Measurements from ENCODE around the gene CRACR2A.

The CRACR2A gene

DNA sequence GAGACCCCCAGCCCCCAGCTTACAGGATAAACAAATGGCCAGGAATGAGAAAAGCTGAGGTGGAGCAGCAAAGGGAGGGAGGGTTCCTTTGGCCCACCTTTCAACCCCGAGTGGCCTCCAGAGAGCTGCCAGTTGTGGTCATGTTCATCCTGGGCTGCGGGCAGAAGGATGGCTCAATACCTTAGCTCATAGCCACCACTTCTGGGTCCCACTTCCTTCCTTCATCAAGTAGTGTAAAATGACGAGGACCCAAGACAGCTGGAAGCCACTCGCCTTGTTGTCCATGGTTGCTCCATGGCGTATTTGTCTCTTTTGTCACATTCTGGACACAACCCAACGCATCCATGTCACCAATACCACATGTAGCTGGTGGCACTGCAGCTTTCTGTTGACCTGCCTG, 24.2 kb downstream of the CRACR2A start:
- no peak overlapping the region for H3K4me3 ChIP-seq (ENCODE audit: low read depth, low read length)
- no peaks in the 10 kb centered on the region for H3K36me3 ChIP-seq
- H3K4me1 ChIP-seq = no peaks in the 10 kb centered on the region
- DNase-seq = no peak
- H3K27me3 ChIP-seq = peaks cover 23% of the 10 kb centered on the region
- TF ChIP-seq, protein P1, sequence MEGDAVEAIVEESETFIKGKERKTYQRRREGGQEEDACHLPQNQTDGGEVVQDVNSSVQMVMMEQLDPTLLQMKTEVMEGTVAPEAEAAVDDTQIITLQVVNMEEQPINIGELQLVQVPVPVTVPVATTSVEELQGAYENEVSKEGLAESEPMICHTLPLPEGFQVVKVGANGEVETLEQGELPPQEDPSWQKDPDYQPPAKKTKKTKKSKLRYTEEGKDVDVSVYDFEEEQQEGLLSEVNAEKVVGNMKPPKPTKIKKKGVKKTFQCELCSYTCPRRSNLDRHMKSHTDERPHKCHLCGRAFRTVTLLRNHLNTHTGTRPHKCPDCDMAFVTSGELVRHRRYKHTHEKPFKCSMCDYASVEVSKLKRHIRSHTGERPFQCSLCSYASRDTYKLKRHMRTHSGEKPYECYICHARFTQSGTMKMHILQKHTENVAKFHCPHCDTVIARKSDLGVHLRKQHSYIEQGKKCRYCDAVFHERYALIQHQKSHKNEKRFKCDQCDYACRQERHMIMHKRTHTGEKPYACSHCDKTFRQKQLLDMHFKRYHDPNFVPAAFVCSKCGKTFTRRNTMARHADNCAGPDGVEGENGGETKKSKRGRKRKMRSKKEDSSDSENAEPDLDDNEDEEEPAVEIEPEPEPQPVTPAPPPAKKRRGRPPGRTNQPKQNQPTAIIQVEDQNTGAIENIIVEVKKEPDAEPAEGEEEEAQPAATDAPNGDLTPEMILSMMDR (IDR thresholded peaks at IDR 0.05; ENCODE audit: low read depth, low read length) = no peak
- H3K9me3 ChIP-seq = no peaks in the 10 kb centered on the region

DNA sequence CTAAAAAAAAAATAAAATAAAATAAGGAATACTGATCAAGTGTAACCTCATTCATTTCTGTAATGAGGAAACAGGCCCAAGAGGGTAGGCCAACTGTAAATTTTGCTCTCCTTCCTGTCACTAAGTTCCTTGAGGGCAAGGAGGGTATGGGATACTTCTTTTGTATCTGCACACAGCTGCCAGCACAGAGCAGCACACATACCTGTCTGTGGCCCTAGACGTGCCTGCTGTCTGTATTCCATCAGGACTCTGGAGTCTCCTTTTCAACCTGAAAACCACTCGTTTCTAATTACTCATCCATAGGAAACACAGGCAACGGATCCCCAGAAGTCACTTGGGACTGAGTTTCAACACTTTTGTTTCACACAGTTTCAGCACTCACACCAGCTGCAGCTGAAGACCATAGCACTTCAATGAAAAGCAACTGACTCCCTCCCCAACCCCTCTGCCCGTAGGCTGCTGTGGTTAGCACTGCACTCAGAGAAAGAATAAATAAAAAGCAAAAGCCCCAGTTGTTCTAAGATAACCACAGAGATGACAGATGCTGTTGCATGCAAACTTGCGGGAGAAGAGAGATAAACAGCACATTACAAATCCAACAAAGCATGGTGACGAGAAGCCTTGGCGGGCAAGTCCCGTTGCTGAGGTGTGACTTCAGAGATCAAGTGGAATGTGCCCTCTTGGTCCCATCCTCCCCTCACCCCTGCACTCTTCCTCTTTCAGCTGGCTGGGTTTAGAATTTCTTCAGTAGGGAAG, 24.9 kb downstream of the CRACR2A start:
- Histone ChIP-seq H3K9me3 (no peaks in the 10 kb centered on the region), H3K27me3 (peaks cover 23% of the 10 kb centered on the region), H3K4me1 (no peaks in the 10 kb centered on the region), H3K36me3 (no peaks in the 10 kb centered on the region), H3K4me3 (ENCODE audit: low read depth, low read length) (no peak overlapping the region)
- TF ChIP-seq, protein P1 (IDR thresholded peaks at IDR 0.05; ENCODE audit: low read depth, low read length) = no peak
- DNase-seq = no peak

DNA sequence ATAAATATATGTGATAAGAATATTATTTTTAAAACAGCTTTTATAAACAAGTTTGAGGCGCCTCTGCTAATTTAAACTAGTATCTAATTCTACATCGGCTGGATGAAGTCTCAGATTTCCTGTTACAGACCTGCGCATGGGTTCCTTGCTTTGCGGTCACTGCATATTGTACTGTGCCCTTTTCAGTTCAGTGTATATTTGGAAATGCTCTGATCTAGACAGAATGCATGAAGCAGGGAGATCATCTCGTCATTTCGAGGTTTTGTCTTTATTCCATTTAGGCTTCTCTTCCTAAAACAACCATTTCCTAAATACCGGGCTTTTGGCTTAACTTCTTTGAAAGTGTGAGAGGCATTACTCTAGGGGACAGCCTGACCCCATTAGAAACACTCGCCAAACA, 25.6 kb downstream of the CRACR2A start:
- H3K9me3 ChIP-seq = no peaks in the 10 kb centered on the region
- H3K4me1 ChIP-seq = no peaks in the 10 kb centered on the region
- TF ChIP-seq, protein P1 (IDR thresholded peaks at IDR 0.05; ENCODE audit: low read depth, low read length) = no peak
- H3K4me3 ChIP-seq (ENCODE audit: low read depth, low read length) = no peak overlapping the region
- no peak for DNase-seq
- H3K36me3 ChIP-seq = no peaks in the 10 kb centered on the region
- H3K27me3 ChIP-seq = peaks cover 22% of the 10 kb centered on the region

DNA sequence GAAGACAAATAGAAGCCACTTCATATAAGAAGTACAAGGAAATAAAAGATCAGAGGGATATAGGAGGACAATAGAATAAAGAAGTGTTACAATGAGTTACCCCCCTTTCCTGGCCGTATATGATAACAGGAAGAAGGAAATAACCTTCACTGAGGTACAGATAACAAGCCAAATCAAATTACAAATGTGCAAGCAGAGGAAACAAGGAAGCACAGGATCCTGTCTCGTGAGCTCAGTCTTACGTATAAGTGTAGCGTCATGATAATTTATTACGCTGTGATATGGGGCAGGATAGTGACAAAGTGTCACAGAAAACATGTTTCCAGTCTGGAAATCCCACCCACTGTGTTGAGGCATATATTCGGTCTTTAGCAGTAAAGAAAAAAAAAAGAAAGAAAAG, 26.5 kb downstream of the CRACR2A start:
- peaks cover 15% of the 10 kb centered on the region for H3K27me3 ChIP-seq
- DNase-seq = no peak
- no peaks in the 10 kb centered on the region for H3K9me3 ChIP-seq
- H3K4me3 ChIP-seq (ENCODE audit: low read depth, low read length) = no peak overlapping the region
- H3K36me3 ChIP-seq = no peaks in the 10 kb centered on the region
- TF ChIP-seq, protein P1 (IDR thresholded peaks at IDR 0.05; ENCODE audit: low read depth, low read length) = no peak
- H3K4me1 ChIP-seq = no peaks in the 10 kb centered on the region

DNA sequence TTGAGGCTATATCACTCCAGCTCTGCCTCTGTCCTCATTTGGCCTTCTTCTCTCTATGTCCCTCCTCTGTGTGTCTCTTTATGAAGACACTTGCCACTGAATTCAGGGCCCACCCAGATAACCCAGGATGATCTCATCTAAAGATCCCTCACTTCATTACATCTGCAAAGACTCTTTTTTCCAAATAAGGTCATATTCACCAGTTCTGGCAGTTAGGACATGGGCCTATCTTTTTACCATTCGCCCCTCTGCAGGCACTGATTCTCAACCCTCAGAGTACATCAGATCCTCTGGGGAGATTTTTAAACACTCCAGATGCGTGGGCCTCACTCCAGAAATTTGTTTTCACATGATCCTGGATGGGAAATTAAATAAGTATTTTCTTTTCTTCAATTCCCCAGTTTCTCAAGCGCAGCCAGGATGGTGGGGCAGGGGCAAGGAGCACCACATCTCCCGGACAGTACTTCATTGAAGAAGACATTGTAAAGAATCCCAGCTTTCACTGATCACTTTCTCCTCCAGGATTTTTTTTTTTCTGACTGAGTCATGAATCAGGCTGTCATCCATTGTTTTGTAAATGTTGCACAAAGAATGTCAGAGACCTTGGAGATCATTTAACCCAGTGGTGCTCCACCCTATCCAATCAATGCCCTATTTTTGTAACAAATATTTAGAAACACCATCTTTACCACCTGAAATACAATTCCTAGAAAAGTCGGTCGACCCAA, 27.4 kb downstream of the CRACR2A start:
- Histone ChIP-seq H3K4me3 (ENCODE audit: low read depth, low read length) (no peak overlapping the region), H3K27me3 (peaks cover 13% of the 10 kb centered on the region), H3K9me3 (no peaks in the 10 kb centered on the region), H3K36me3 (no peaks in the 10 kb centered on the region), H3K4me1 (no peaks in the 10 kb centered on the region)
- TF ChIP-seq, protein P1 (IDR thresholded peaks at IDR 0.05; ENCODE audit: low read depth, low read length) = no peak
- no peak for DNase-seq

Data from BE2C (cell line).